Skeletal muscle tissue (tissue), 4 donors: ENCODE data around the gene CNTN2. TPM values are rescaled to one million over a fixed set of nuclear protein-coding genes. Genes with fewer than 3 reads are reported as not detected.

Experiments used
- H3K27ac ChIP-seq: one replicate; pipeline ENCODE4 v1.7.0; 2013; ENCODE audit warnings: mild to moderate bottlenecking, low read depth, low read length, inconsistent platforms
- H3K27me3 ChIP-seq, 3 donors: one replicate each; pipeline ENCODE4 v1.7.0; 2013; ENCODE audit warnings: low read length in 3 of 3; ENCODE audit not compliant: control insufficient read depth in 3 of 3, insufficient read depth in 3 of 3
- H3K36me3 ChIP-seq, 3 donors: one replicate each; pipeline ENCODE4 v1.7.0; 2013; ENCODE audit warnings: low read length in 3 of 3; ENCODE audit not compliant: control insufficient read depth in 3 of 3, insufficient read depth in 3 of 3
- H3K4me1 ChIP-seq, 3 donors: one replicate each; pipeline ENCODE4 v1.7.0; 2013; ENCODE audit warnings: low read length in 3 of 3, mild to moderate bottlenecking in 3 of 3; ENCODE audit not compliant: control insufficient read depth in 3 of 3, insufficient read depth in 3 of 3
- H3K4me3 ChIP-seq, 3 donors: one replicate each; pipeline ENCODE4 v1.7.0; 2013; ENCODE audit warnings: low read length in 3 of 3
- H3K9ac ChIP-seq, 3 donors: one replicate each; pipeline ENCODE4 v1.7.0; 2013; ENCODE audit warnings: low read length in 3 of 3, mild to moderate bottlenecking in 3 of 3, moderate library complexity in 2 of 3, low read depth in 1 of 3
- H3K9me3 ChIP-seq, 3 donors: one replicate each; pipeline ENCODE4 v1.7.0; 2013; ENCODE audit warnings: low read length in 3 of 3; ENCODE audit not compliant: control insufficient read depth in 3 of 3
- total RNA-seq: library from RNA; depleted of rRNA; stranded (reverse); fragments of >200 nt; gene quantifications from one replicate; pipeline ENCODE4 v1.2.3, GENCODE V29; 2014
- donor health status: Osteomylitis.

The CNTN2 gene
- total RNA-seq, 1 donor from 2014 or later, result 2.6 TPM

GRCh38 chr1:205107327-205107726, 64.3 kb downstream of the CNTN2 start:
- H3K9me3 ChIP-seq, result no peaks in the 10 kb centered on the region
- H3K4me1 ChIP-seq, result no peaks in the 10 kb centered on the region
- no peak overlapping the region for H3K4me3 ChIP-seq
- no peak overlapping the region for H3K27ac ChIP-seq
- peaks cover 18 to 39% (median 28%) of the 10 kb centered on the region in 3 donors for H3K36me3 ChIP-seq
- H3K27me3 ChIP-seq, result no peaks in the 10 kb centered on the region
- no peak overlapping the region for H3K9ac ChIP-seq

GRCh38 chr1:205108464-205108863, 65.5 kb downstream of the CNTN2 start:
- no peaks in the 10 kb centered on the region for H3K4me1 ChIP-seq
- no peak overlapping the region for H3K27ac ChIP-seq
- no peaks in the 10 kb centered on the region for H3K27me3 ChIP-seq
- H3K9me3 ChIP-seq, result no peaks in the 10 kb centered on the region
- H3K36me3 ChIP-seq, result peaks cover 18 to 31% (median 29%) of the 10 kb centered on the region in 3 donors
- H3K9ac ChIP-seq, result no peak overlapping the region
- H3K4me3 ChIP-seq, result no peak overlapping the region

GRCh38 chr1:205109269-205109668, 66.3 kb downstream of the CNTN2 start:
- Histone ChIP-seq H3K9ac (no peak overlapping the region), H3K36me3 (peaks cover 13 to 28% (median 24%) of the 10 kb centered on the region in 3 donors), H3K9me3 (no peaks in the 10 kb centered on the region), H3K4me1 (no peaks in the 10 kb centered on the region), H3K27me3 (no peaks in the 10 kb centered on the region), H3K4me3 (no peak overlapping the region), H3K27ac (no peak overlapping the region)

- no peaks in the 10 kb centered on the region for H3K27me3 ChIP-seq
- peaks cover 12 to 28% (median 26%) of the 10 kb centered on the region in 3 donors for H3K36me3 ChIP-seq
- no peaks in the 10 kb centered on the region for H3K4me1 ChIP-seq
- no peak overlapping the region for H3K4me3 ChIP-seq
- H3K9ac ChIP-seq, result no peak overlapping the region
- H3K9me3 ChIP-seq, result no peaks in the 10 kb centered on the region
- H3K27ac ChIP-seq, result no peak overlapping the region
Observed at GRCh38 chr1:205109711-205110110, 66.7 kb downstream of the CNTN2 start.

GRCh38 chr1:205111354-205111753, 68.3 kb downstream of the CNTN2 start:
- no peak overlapping the region for H3K27ac ChIP-seq
- H3K9me3 ChIP-seq, result no peaks in the 10 kb centered on the region
- no peaks in the 10 kb centered on the region for H3K4me1 ChIP-seq
- H3K27me3 ChIP-seq, result no peaks in the 10 kb centered on the region
- peaks cover 2 to 24% (median 20%) of the 10 kb centered on the region in 3 donors for H3K36me3 ChIP-seq
- no peak overlapping the region for H3K9ac ChIP-seq
- no peak overlapping the region for H3K4me3 ChIP-seq

- no peaks in the 10 kb centered on the region for H3K27me3 ChIP-seq
- no peak overlapping the region for H3K9ac ChIP-seq
- H3K4me3 ChIP-seq, result no peak overlapping the region
- peaks cover 18 to 23% (median 23%) of the 10 kb centered on the region in 3 donors for H3K4me1 ChIP-seq
- H3K36me3 ChIP-seq, result peaks cover 3 to 13% (median 7%) of the 10 kb centered on the region in 3 donors
- H3K27ac ChIP-seq, result no peak overlapping the region
- no peaks in the 10 kb centered on the region for H3K9me3 ChIP-seq
Observed at GRCh38 chr1:205118752-205119151, 75.7 kb downstream of the CNTN2 start.

GRCh38 chr1:205121660-205122488, 78.9 kb downstream of the CNTN2 start, which contains the start of gene RBBP5:
TSS of gene RBBP5 (minus strand) at chr1:205121978. CDS start at chr1:205121873, 105 bp downstream.
- H3K36me3 ChIP-seq, result peaks cover 0 to 3% (median 2%) of the 10 kb centered on the region in 3 donors
- peaks cover 18 to 23% (median 23%) of the 10 kb centered on the region in 3 donors for H3K4me1 ChIP-seq
- H3K4me3 ChIP-seq, result peak within 1 kb of the TSS; percentile 96 to 100 (median 100)
- peak within 1 kb of the TSS; percentile 83 for H3K27ac ChIP-seq
- peak within 1 kb of the TSS; percentile 97 to 100 (median 100) for H3K9ac ChIP-seq
- no peaks in the 10 kb centered on the region for H3K27me3 ChIP-seq
- no peaks in the 10 kb centered on the region for H3K9me3 ChIP-seq

- peak overlapping the region; percentile 83 for H3K27ac ChIP-seq
- H3K9ac ChIP-seq, result peak overlapping the region; percentile 97 to 100 (median 100)
- H3K27me3 ChIP-seq, result no peaks in the 10 kb centered on the region
- peak overlapping the region; percentile 96 to 100 (median 100) for H3K4me3 ChIP-seq
- peaks cover 0 to 3% (median 2%) of the 10 kb centered on the region in 3 donors for H3K36me3 ChIP-seq
- H3K4me1 ChIP-seq, result peaks cover 18 to 23% (median 23%) of the 10 kb centered on the region in 3 donors
- H3K9me3 ChIP-seq, result no peaks in the 10 kb centered on the region
Observed at GRCh38 chr1:205122489-205122882, 79.5 kb downstream of the CNTN2 start.

- H3K36me3 ChIP-seq, result no peaks in the 10 kb centered on the region
- no peak overlapping the region for H3K27ac ChIP-seq
- H3K4me1 ChIP-seq, result peaks cover 16 to 26% (median 23%) of the 10 kb centered on the region in 3 donors
- no peak overlapping the region for H3K9ac ChIP-seq
- no peaks in the 10 kb centered on the region for H3K9me3 ChIP-seq
- H3K4me3 ChIP-seq, result no peak overlapping the region
- no peaks in the 10 kb centered on the region for H3K27me3 ChIP-seq
Observed at GRCh38 chr1:205124726-205125125, 81.7 kb downstream of the CNTN2 start.

- Histone ChIP-seq H3K9me3 (no peaks in the 10 kb centered on the region), H3K4me3 (no peak overlapping the region), H3K27me3 (no peaks in the 10 kb centered on the region), H3K9ac (no peak overlapping the region), H3K36me3 (no peaks in the 10 kb centered on the region), H3K4me1 (peaks cover 2 to 8% (median 5%) of the 10 kb centered on the region in 3 donors), H3K27ac (no peak overlapping the region)
Observed at GRCh38 chr1:205127646-205128045, 84.6 kb downstream of the CNTN2 start.
